ENCODE measurements around the gene RAMACL. TPM values are rescaled to one million over a fixed set of nuclear protein-coding genes. Genes with fewer than 3 reads are reported as not detected.

The RAMACL gene
- total and polyA plus RNA-seq, 2 of the 13 experiments (the other 11 are each of a cell fraction or from before 2014, with no cell fraction given), result 0.09 to 0.29 TPM

- TF ChIP-seq SP1 (IDR thresholded peaks at IDR 0.05), result no peak
- TF ChIP-seq SP1 (CRISPR knock-in tag; IDR thresholded peaks at IDR 0.05), result no peak
- no peak for TF ChIP-seq SMC3 (IDR thresholded peaks at IDR 0.05; ENCODE audit: low read length)
- no peak for TF ChIP-seq ZNF850 (CRISPR knock-in tag; conservative IDR thresholded peaks at IDR 0.05)
- TF ChIP-seq NRL (CRISPR knock-in tag; IDR thresholded peaks at IDR 0.05; ENCODE audit: borderline replicate concordance), result no peak
Measured at GRCh38 chr6:166556863-166557322, 29.6 kb downstream of the RAMACL start (continued).

GRCh38 chr6:166556336-166556735 lies 30.1 kb downstream of the RAMACL start:
- FAIRE-seq (no peak), ATAC-seq (no peak), DNase-seq (ENCODE audit: low spot score) (no peak)
- Histone ChIP-seq H3K4me1 (ENCODE audit: insufficient read depth, low read length) (no peaks in the 10 kb centered on the region), H4K20me1 (ENCODE audit: insufficient read depth, low read length) (no peaks in the 10 kb centered on the region), H3K79me2 (ENCODE audit: insufficient read depth, low read length) (no peaks in the 10 kb centered on the region), H3K27ac (ENCODE audit: extremely low read length, insufficient read depth, low read length) (no peak overlapping the region), H2AFZ (ENCODE audit: low read length) (no peak overlapping the region), H3K4me3 (replicated peaks in 1 of 3; ENCODE audit: insufficient read depth in 1 of 3, low read depth in 2 of 3, low read length in 3 of 3) (no peak overlapping the region), H3K9ac (ENCODE audit: insufficient read depth, low read depth, low read length) (no peak overlapping the region), H3K36me3 (replicated peaks in 1 of 2; ENCODE audit: control insufficient read depth in 1 of 2, insufficient read depth in 2 of 2, low read length in 2 of 2) (no peaks in the 10 kb centered on the region), H3K27me3 (ENCODE audit: control insufficient read depth in 1 of 2, insufficient read depth in 2 of 2, low read length in 2 of 2) (peaks cover 6 to 77% of the 10 kb centered on the region in 2 experiments; a peak in 3 of 5 replicates), H3K9me3 (ENCODE audit: low read length) (no peaks in the 10 kb centered on the region), H3K4me2 (ENCODE audit: low read depth, low read length) (no peak overlapping the region)
- intact Hi-C loops (cut with micrococcal nuclease; ENCODE audit: unreplicated experiment), result no loop called here
- in situ Hi-C loops (cut with HindIII; ENCODE audit: extremely low pct_ligation_motif_present, low pct_unique_long_range_greater_than_20kb), result no loop called here
- no TSS peak for BruUV-seq (replicated peaks)
- TF ChIP-seq RFX5 (IDR thresholded peaks at IDR 0.05; ENCODE audit: low read depth, low read length) (no peak), KAT8 (CRISPR knock-in tag; IDR thresholded peaks at IDR 0.05) (no peak), PREB (CRISPR knock-in tag; IDR thresholded peaks at IDR 0.05) (no peak), PAX8 (CRISPR knock-in tag; IDR thresholded peaks at IDR 0.05; ENCODE audit: borderline replicate concordance) (no peak), GTF3A (CRISPR knock-in tag; conservative IDR thresholded peaks at IDR 0.05) (no peak), RXRB (CRISPR knock-in tag; IDR thresholded peaks at IDR 0.05; ENCODE audit: borderline replicate concordance) (no peak)
- CTCF ChIA-PET (ENCODE audit: low intra/inter-chr PET ratio, low total read pairs), result no interaction called here
- POLR2A ChIA-PET, result no interaction called here

All from HepG2 (cell line).